ENCODE measurements around the gene PPP1R14D.

GRCh38 chr15:40829115-40829514 is 607 bp upstream of the PPP1R14D start:
- TF ChIP-seq CTCF (IDR thresholded peaks at IDR 0.05), result no peak
- no peak for TF ChIP-seq POLR2A (IDR thresholded peaks at IDR 0.05)
